COLO829 (cell line): ENCODE data around the gene AFAP1L1.

Experiments
- DNase-seq: peaks from one replicate; pipeline ENCODE4 v3.0.0; 2012; ENCODE audit warnings: low spot score

AFAP1L1 gene

GRCh38 chr5:149349382-149349781 is 77.7 kb downstream of the AFAP1L1 start:
- no peak for DNase-seq

DNA sequence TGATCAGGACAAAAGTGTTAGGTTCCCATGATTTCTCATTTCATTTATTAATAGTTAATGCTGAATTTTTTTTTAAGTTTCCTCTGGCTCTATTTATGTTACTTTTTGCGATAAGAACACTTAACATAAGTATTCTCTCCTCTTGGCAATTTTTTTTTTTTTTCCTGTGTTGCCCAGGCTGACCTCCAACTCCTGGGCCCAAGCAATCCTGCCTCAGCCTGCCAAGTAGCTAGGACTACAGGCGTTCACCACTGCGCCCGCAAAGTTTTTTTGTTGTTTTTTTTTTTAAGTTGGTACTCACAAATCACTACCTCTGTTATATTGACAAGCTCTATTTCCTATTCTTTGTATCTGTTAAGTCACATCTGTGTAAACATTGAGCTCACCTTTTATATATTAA is 80.5 kb downstream of the AFAP1L1 start:
- DNase-seq: no peak

GRCh38 chr5:149353911-149354310 is 82.3 kb downstream of the AFAP1L1 start:
- no peak for DNase-seq

- DNase-seq: no peak
Measured at GRCh38 chr5:149355688-149356087, 84.0 kb downstream of the AFAP1L1 start.

GRCh38 chr5:149356391-149356790 is 84.7 kb downstream of the AFAP1L1 start:
- no peak for DNase-seq

DNA sequence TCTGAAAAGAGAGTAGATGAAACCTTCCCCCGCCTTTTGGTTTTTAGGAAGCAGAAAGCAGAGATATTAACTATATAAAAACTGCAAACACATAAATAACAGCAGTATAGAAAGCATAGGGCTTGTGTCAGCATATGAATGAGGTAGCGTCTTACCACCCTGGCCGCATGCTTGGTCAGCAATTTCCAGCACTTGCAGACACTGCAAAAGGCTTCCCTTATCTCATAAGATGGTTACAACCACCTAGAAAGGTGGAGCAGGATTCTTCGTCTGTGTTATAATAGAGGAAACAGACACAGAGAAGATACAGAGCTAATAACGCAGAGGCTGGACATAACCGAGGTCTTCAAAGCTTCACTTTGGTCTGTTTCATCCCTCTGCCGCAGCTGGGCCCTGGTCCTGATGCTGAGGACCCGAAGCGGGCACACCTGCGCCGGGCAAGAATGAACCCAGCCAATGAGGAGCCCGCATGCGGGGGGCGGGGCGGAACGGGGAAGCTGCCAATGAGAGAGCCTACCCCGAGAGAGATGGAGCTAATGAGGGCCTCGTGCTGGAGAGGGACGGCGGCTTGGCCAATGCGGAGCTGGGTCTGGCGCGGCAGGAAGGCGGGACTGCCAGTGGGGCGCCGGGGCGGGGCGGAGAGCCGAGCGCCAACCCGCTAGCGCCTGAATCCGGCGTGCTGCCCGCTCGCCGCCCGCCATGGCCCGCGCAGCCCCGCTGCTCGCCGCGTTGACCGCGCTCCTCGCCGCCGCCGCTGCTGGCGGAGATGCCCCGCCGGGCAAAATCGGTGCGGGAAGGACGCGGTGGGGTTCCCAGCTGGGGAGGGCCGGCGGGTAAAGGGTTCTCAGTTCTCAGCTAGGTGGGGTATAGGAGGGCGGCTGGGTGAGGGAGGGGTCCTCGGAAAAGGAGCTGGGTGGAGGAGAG is 86.0 kb downstream of the AFAP1L1 start, which contains the start of gene PCYOX1L:
Gene PCYOX1L, plus strand, starts transcription at position 677 of the 924 bp plus-strand sequence. Its CDS starts 23 bp downstream, at position 700.
- peak; percentile 87 for DNase-seq

DNA sequence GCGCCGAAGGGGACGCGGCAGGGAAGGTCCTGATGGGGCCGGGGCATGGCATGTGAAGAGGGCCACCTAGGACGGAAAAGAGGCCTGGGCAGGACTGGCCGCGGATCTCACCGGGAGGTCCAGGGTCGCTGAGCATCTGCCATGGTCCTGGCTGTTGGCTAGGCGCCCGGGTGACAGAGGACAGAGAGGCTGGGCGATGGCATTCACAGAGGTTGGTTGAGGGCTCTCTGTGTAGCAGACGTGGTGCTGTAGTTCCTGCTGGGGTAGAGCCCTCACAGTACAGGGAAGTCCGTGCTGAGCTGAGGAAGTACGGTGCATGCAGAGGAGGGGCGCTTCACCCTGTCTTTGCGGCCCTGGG is 86.6 kb downstream of the AFAP1L1 start:
- no peak for DNase-seq

DNA sequence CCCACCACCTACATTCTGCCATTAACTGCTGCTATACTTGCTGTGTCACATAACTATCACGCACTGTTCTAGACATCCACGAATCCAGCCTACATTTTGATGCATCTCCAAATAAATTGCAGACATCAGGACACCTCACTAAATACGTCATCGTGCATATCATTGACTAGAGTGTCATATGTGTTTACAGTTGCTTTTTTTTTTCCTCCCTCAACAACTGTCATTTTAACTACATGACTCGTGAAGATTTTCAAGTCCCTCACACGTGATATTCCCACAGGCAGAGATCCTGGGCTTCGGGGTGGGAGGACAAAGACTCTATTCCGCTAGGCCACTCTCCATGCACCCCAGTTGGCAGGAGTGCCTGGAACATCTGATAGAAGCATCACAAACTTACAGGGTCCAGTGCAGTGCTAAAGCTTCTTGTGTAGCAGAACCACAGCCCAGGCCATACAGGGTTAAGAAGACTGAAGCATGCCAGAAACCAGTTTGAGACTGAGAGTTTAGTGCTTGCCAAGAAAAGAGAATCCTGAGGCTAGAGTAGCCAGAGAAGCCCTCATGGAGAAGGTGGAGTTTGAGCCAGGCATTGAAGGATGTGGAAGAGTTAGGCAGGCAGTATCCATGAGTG is 87.3 kb downstream of the AFAP1L1 start:
- DNase-seq: no peak

GRCh38 chr5:149360272-149360671 is 88.6 kb downstream of the AFAP1L1 start:
- DNase-seq: no peak

GRCh38 chr5:149362541-149362940 is 90.9 kb downstream of the AFAP1L1 start:
- DNase-seq: no peak

DNA sequence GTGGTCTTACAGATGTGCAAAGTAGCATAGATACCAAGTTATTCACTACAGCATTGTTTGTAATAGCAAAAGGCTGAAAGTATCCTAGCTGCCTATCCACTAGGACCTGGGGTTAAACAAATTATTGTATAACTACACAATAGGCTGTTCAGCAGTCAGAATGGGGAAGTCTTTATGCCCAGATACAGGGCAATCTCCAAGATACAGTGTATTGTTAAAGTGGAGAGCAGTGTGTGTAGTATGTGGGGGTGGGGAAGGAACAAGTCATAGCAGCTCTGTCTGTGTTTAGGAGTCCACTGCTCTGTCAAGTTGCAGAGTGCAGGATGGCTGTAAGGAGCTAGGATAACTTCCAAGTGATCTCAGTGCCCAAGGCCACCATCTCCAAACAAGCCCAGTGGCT is 91.7 kb downstream of the AFAP1L1 start:
- DNase-seq: no peak

DNA sequence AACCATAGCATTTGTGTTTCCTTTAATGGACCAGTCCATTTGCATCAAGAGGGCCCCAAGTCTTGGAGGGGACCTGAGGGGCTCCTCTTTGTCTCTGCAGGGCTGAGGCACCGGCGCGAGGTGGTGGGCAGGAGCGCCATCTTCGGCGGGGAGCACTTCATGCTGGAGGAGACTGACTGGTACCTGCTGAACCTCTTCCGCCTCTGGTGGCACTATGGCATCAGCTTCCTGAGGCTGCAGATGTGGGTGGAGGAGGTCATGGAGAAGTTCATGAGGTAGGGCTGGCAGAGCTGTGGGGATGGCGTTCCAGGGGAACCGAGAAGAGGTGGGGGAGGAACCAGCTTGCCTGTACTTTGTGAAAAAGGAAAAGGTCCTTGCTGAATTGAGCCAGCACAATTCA is 92.3 kb downstream of the AFAP1L1 start:
- no peak for DNase-seq

DNA sequence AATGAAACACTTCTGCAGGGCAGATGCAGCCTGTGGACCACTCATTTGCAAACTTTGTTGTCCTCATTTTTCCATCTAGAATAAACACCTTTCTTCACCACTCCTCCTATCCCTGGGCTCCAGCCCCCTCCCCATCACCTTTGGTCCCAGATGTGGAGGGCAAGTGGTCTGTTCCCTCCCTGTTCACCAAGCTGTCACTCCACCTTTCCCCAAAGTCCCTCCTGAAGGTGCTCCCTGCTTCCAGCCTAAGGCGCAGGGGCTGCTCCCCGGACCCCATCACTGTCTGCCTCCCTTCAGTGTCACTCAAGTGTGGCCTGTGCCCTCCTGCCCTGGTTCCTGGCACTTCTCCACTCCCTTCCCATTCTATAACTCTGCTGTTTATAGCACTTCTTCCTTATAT is 93.1 kb downstream of the AFAP1L1 start:
- no peak for DNase-seq

- DNase-seq: no peak
Measured at GRCh38 chr5:149365418-149365817, 93.8 kb downstream of the AFAP1L1 start.

GRCh38 chr5:149366169-149366729 is 94.6 kb downstream of the AFAP1L1 start:
- DNase-seq: no peak

DNA sequence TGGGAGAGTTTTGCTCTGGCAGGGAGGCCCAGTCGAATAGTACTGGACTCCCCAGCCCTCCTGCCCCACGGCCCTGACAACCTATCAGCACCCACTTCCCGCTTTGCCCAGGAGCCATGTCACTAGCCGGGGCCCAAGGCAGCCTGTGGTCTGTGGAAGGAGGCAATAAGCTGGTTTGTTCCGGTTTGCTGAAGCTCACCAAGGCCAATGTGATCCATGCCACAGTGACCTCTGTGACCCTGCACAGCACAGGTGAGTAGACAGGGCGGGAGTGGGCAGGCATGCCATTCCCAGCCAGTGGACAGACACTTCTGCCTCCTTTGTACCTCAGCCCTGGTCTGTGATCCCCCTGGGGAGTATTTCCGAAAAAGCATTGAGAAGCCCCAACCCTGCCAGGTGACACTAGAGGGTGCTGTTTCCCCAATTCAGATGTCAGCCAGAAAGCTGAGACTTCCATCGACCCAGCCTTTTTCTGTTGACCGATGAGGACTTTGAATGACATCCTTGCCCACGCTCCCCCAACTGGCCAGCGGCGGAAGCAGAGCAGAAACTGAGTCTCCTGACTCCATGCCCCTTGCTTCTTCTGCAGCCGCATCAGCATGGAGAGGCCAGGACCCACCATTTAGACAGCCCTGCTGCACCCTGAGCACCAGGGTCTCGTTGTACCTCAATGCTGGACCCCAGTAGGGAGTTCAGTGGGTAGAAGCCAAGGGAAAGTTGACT is 95.8 kb downstream of the AFAP1L1 start:
- peak; percentile 66 for DNase-seq

GRCh38 chr5:149367972-149368645 is 96.5 kb downstream of the AFAP1L1 start:
- no peak for DNase-seq

DNA sequence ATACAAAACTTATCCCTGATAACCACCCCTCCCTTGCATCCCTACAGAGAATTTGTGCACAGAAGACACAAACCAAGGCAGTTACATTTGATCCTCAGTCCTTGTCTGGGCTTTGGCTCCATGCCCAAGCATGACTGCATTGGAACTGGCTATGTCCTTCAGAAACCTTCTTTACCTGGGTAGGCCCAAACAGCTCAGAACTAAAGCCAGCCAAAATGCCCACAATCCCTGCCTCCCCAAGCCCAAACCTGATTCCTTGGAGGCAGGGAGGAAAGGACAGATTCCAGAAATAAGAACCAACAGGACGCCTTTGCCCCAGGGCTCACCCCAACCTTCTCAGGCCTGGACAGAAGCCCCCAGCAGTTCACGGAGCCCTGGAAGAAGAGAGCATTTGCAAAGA is 99.2 kb downstream of the AFAP1L1 start:
- DNase-seq: no peak

- peak; percentile 15 for DNase-seq
Measured at GRCh38 chr5:149371296-149371962, 99.8 kb downstream of the AFAP1L1 start.

DNA sequence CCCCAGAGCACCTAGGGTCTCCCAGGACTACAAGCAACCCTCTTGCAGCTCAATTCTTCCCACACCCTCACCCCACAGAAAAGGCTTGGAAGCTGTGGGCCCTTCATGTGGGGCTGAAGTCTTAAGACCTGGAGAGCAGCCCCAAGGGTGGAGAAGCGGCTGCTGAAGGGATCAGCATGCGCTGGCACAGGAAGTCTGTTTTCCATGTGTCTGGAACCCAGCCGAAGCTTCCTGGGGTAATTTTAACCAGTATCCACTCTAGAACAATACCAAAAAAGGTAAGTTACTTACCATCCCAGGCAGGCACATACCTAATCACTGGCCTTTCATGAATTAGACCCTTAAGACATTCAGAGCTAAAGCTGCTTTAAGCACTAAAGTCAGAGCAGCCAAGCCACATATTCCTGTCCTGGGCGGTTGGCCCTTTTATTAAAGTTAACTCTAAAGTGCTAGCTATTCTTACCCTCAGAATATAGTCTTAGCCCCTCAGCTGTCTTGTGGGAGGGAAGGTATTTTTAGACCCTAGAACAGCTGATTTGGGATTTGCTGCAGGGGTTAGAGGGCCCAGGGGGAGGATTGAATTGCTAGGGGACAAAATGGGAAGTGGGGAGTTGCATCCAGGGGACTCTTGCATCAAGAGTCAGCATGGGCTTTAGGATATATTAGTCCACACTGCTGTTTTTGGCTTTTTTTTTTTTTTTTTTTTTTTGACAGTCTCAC is 100.6 kb downstream of the AFAP1L1 start:
- DNase-seq: no peak

DNA sequence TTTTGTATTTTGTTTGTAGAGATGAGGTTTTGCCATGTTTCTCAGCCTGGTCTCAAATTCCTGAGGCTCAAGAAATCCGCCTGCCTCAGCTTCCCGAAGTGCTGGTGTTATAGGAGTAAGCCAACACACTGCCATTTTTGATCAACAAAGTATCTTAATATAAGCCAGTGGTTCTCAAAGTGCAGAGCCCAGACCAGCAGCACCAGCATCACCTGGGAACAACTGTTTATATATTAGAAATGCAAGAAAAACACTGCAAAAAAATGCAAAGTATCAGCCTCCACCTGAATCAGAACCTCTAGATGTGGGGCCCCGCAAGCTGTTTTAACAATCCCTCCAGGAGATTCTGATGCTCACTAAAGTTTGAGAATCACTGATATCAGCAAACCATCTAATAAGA is 101.3 kb downstream of the AFAP1L1 start:
- DNase-seq: no peak
